Hepatocyte (in vitro differentiated cells): ENCODE results near the gene SELE. TPM values are rescaled to one million over a fixed set of nuclear protein-coding genes. Genes with fewer than 3 reads are reported as not detected.

Experiments
- DNase-seq: peaks from one replicate; pipeline ENCODE4 v3.0.0-alpha.2; 2016; ENCODE audit warnings: low spot score
- H2AFZ ChIP-seq: fragments of 200-600 bp; sonication (generic); 2 replicates; pipeline ENCODE4 v1.6.0; 2016; ENCODE audit warnings: antibody characterized with exemption, mild to moderate bottlenecking
- H3K27ac ChIP-seq: fragments of 200-600 bp; sonication (generic); 2 replicates; pipeline ENCODE4 v1.5.1; 2016; ENCODE audit warnings: mild to moderate bottlenecking
- H3K27me3 ChIP-seq: fragments of 200-600 bp; sonication (generic); 2 replicates; pipeline ENCODE4 v1.6.1; 2016
- H3K36me3 ChIP-seq: fragments of 200-600 bp; sonication (generic); replicated peaks from 2 replicates; pipeline ENCODE4 v1.5.1; 2016; ENCODE audit warnings: low read depth; ENCODE audit not compliant: insufficient read depth
- H3K4me1 ChIP-seq: fragments of 200-600 bp; sonication (generic); 2 replicates; pipeline ENCODE4 v1.5.1; 2016; ENCODE audit warnings: mild to moderate bottlenecking, moderate library complexity; ENCODE audit not compliant: insufficient read depth
- H3K4me2 ChIP-seq: fragments of 200-600 bp; sonication (generic); 2 replicates; pipeline ENCODE4 v1.6.0; 2016
- H3K4me3 ChIP-seq: fragments of 200-600 bp; sonication (generic); 2 replicates; pipeline ENCODE4 v1.5.1; 2016; ENCODE audit warnings: mild to moderate bottlenecking
- H3K79me2 ChIP-seq: fragments of 200-600 bp; sonication (generic); 2 replicates; pipeline ENCODE4 v1.6.0; 2017; ENCODE audit warnings: mild to moderate bottlenecking
- H3K9me2 ChIP-seq: fragments of 200-600 bp; sonication (generic); replicated peaks from 2 replicates; pipeline ENCODE4 v1.6.0; 2017; ENCODE audit warnings: mild to moderate bottlenecking; ENCODE audit not compliant: insufficient read depth
- H3K9me3 ChIP-seq: fragments of 200-600 bp; sonication (generic); 2 replicates; pipeline ENCODE4 v1.5.1; 2016; ENCODE audit warnings: low read depth, mild to moderate bottlenecking
- H4K20me1 ChIP-seq: fragments of 200-600 bp; sonication (generic); 2 replicates; pipeline ENCODE4 v1.6.0; 2016; ENCODE audit warnings: mild to moderate bottlenecking; ENCODE audit not compliant: insufficient read depth, poor library complexity, severe bottlenecking
- CTCF ChIP-seq: fragments of 200-600 bp; sonication (generic); IDR thresholded peaks from 2 replicates; pipeline ENCODE4 v1.5.1; 2016; ENCODE audit warnings: antibody characterized with exemption, mild to moderate bottlenecking; ENCODE audit not compliant: poor library complexity
- EZH2 ChIP-seq: fragments of 200-600 bp; sonication (generic); IDR thresholded peaks from 2 replicates; pipeline ENCODE4 v1.6.1; 2016; ENCODE audit warnings: antibody characterized with exemption, mild to moderate bottlenecking, borderline replicate concordance
- EZH2phosphoT487 ChIP-seq: fragments of 200-600 bp; sonication (generic); IDR thresholded peaks from one replicate; pipeline ENCODE4 v1.6.1; 2018; ENCODE audit warnings: antibody characterized with exemption, mild to moderate bottlenecking, low read depth, moderate library complexity; ENCODE audit not compliant: unreplicated experiment, severe bottlenecking
- WGBS: methylation state at CpG from one replicate; pipeline ENCODE4 v1.1.6; 2016; ENCODE audit warnings: low lambda C conversion rate; ENCODE audit errors: missing lambda C conversion rate; 5-methylcytosine and 5-hydroxymethylcytosine counted together
- polyA plus RNA-seq: library from polyadenylated mRNA; unstranded; fragments of >200 nt; fragmentation: Nextera tagmentation; extraction: Ambion mirVana; gene quantifications from 2 replicates; pipeline ENCODE4 v1.2.1, GENCODE V29; 2016
- total RNA-seq: library from RNA; depleted of rRNA; stranded (reverse); fragments of >200 nt; gene quantifications from 2 replicates; pipeline ENCODE4 v1.2.3, GENCODE V29; 2014

The SELE gene, protein sequence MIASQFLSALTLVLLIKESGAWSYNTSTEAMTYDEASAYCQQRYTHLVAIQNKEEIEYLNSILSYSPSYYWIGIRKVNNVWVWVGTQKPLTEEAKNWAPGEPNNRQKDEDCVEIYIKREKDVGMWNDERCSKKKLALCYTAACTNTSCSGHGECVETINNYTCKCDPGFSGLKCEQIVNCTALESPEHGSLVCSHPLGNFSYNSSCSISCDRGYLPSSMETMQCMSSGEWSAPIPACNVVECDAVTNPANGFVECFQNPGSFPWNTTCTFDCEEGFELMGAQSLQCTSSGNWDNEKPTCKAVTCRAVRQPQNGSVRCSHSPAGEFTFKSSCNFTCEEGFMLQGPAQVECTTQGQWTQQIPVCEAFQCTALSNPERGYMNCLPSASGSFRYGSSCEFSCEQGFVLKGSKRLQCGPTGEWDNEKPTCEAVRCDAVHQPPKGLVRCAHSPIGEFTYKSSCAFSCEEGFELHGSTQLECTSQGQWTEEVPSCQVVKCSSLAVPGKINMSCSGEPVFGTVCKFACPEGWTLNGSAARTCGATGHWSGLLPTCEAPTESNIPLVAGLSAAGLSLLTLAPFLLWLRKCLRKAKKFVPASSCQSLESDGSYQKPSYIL
- total RNA-seq, result 0.03 and 0.12 TPM in 2 replicates
- polyA plus RNA-seq, result not detected in 2 replicates

- no peak for DNase-seq
- Histone ChIP-seq H3K4me2 (no peak within 1 kb of the TSS), H3K27me3 (no peaks in the 10 kb centered on the region), H4K20me1 (no peaks in the 10 kb centered on the region), H2AFZ (no peak within 1 kb of the TSS), H3K9me2 (no peaks in the 10 kb centered on the region), H3K27ac (no peak within 1 kb of the TSS), H3K79me2 (no peaks in the 10 kb centered on the region), H3K9me3 (no peaks in the 10 kb centered on the region), H3K4me1 (no peaks in the 10 kb centered on the region), H3K4me3 (no peak within 1 kb of the TSS), H3K36me3 (no peaks in the 10 kb centered on the region)
- WGBS, result 70% methylated on average over 7 of the region's 7 CpGs
- no peak for TF ChIP-seq EZH2phosphoT487
Measured at GRCh38 chr1:169733924-169734323, at the start of gene SELE. SELE (minus strand) TSS chr1:169734079; CDS start chr1:169733612, 467 bp downstream.

DNA sequence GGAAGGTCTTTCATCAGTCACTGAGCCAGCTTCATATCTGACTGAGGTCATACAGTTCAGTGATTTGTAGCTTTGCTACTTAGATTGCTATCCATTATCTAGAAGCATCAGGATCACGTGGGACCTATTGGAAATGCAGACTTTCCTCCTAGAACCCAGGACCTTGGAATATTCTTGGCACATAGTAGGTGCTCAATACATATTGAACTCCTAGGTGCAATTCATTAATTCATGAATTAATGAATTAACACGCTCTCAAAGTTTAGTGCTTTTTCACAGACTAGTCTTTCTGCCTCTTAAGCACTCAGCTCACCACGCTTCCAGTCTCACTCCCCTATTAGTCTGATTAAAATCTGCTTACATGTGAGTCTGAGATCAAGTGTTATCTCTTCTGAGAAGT lies 48.7 kb upstream of the SELE start:
- Histone ChIP-seq H3K4me1 (peaks cover 2% of the 10 kb centered on the region), H3K4me2 (no peak overlapping the region), H3K4me3 (no peak overlapping the region), H3K9me2 (no peaks in the 10 kb centered on the region), H3K27ac (no peak overlapping the region), H3K79me2 (no peaks in the 10 kb centered on the region), H3K27me3 (no peaks in the 10 kb centered on the region), H3K36me3 (no peaks in the 10 kb centered on the region), H4K20me1 (no peaks in the 10 kb centered on the region), H2AFZ (no peak overlapping the region), H3K9me3 (no peaks in the 10 kb centered on the region)
- no peak for DNase-seq
- TF ChIP-seq EZH2phosphoT487 (no peak), CTCF (no peak), EZH2 (no peak)
- WGBS, result 83% methylated on average over 3 of the region's 3 CpGs

- Histone ChIP-seq H3K9me3 (no peaks in the 10 kb centered on the region), H3K4me2 (no peak overlapping the region), H2AFZ (no peak overlapping the region), H3K9me2 (no peaks in the 10 kb centered on the region), H3K4me1 (peaks cover 2% of the 10 kb centered on the region), H3K27me3 (no peaks in the 10 kb centered on the region), H3K79me2 (no peaks in the 10 kb centered on the region), H3K27ac (no peak overlapping the region), H3K36me3 (no peaks in the 10 kb centered on the region), H3K4me3 (no peak overlapping the region), H4K20me1 (no peaks in the 10 kb centered on the region)
- TF ChIP-seq EZH2phosphoT487 (no peak), CTCF (no peak), EZH2 (no peak)
- WGBS, result 69% methylated on average over 4 of the region's 4 CpGs
- no peak for DNase-seq
Measured at GRCh38 chr1:169779970-169780369, 46.1 kb upstream of the SELE start.

DNA sequence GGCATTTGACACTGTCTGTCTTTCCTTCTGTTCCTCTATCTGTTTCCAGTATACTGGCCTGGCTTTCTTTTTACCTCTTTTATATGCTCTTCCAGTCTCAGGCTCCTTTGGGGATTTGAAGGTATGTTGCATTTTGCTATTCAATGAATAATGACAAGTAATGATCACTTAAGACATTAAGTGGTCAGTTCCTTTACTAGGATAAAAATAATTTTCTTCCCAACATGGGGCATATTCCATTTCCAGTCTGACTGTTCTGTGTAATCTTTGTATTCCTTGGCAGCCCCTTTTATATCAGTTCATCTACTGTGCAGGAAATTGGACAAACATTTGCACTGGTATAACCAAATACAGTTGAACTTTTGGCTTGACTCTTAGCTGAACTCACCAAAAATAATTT lies 45.3 kb upstream of the SELE start:
- H3K4me3 ChIP-seq, result no peak overlapping the region
- no peak overlapping the region for H3K27ac ChIP-seq
- DNase-seq, result no peak
- TF ChIP-seq CTCF (no peak), EZH2 (no peak), EZH2phosphoT487 (no peak)
- no peaks in the 10 kb centered on the region for H3K79me2 ChIP-seq
- no peaks in the 10 kb centered on the region for H3K27me3 ChIP-seq
- H4K20me1 ChIP-seq, result no peaks in the 10 kb centered on the region
- H3K4me1 ChIP-seq, result peaks cover 2% of the 10 kb centered on the region
- no peaks in the 10 kb centered on the region for H3K9me2 ChIP-seq
- H3K9me3 ChIP-seq, result no peaks in the 10 kb centered on the region
- H3K36me3 ChIP-seq, result no peaks in the 10 kb centered on the region
- H2AFZ ChIP-seq, result no peak overlapping the region
- no peak overlapping the region for H3K4me2 ChIP-seq
